ENCODE measurements around the gene PCDHA1. TPM values are rescaled to one million over a fixed set of nuclear protein-coding genes. Genes with fewer than 3 reads are reported as not detected.

Gene PCDHA1
- total RNA-seq, 2 experiments from 2014 or later, result not detected

Other genes with a start within 250 kb of the PCDHA1 start
- gene EIF4EBP3, start 238.5 kb upstream of the PCDHA1 start, total RNA-seq, result 1 to 10 TPM; 7.4 to 9.0 TPM
- 10 to 100 TPM; 37.9 to 47.3 TPM for gene SRA1, start 228.7 kb upstream of the PCDHA1 start, total RNA-seq
- gene APBB3, start 221.5 kb upstream of the PCDHA1 start, total RNA-seq, result 10 to 100 TPM; 20.0 to 24.8 TPM
- 100 to 1,000 TPM; 100 to 101 TPM for gene SLC35A4, start 221.3 kb upstream of the PCDHA1 start, total RNA-seq
- gene CD14, start 153.0 kb upstream of the PCDHA1 start, total RNA-seq, result under 1 TPM; 0.38 to 0.56 TPM
- gene TMCO6, start 146.7 kb upstream of the PCDHA1 start, total RNA-seq, result 10 to 100 TPM; 33.1 to 35.3 TPM
- 10 to 100 TPM; 75.0 to 77.0 TPM for gene NDUFA2, start 138.5 kb upstream of the PCDHA1 start, total RNA-seq
- gene IK, start 138.3 kb upstream of the PCDHA1 start, total RNA-seq, result 100 to 1,000 TPM; 102 to 113 TPM
- gene WDR55, start 121.2 kb upstream of the PCDHA1 start, total RNA-seq, result 10 to 100 TPM; 38.7 to 40.6 TPM
- 1 to 10 TPM; 2.8 to 2.9 TPM for gene DND1, start 112.6 kb upstream of the PCDHA1 start, total RNA-seq
- 10 to 100 TPM; 75.9 to 93.9 TPM for gene HARS1, start 94.8 kb upstream of the PCDHA1 start, total RNA-seq
- 10 to 100 TPM; 30.7 to 36.6 TPM for gene HARS2, start 94.7 kb upstream of the PCDHA1 start, total RNA-seq
- gene ZMAT2, start 85.7 kb upstream of the PCDHA1 start, total RNA-seq, result 10 to 100 TPM; 45.0 to 58.6 TPM
- not detected for gene PCDHA2, start 8.7 kb downstream of the PCDHA1 start, total RNA-seq
- gene PCDHA3, start 14.9 kb downstream of the PCDHA1 start, total RNA-seq, result not detected
- gene PCDHA4, start 20.9 kb downstream of the PCDHA1 start, total RNA-seq, result not detected
- not detected for gene PCDHA5, start 35.5 kb downstream of the PCDHA1 start, total RNA-seq
- gene PCDHA6, start 41.8 kb downstream of the PCDHA1 start, total RNA-seq, result not detected
- gene PCDHA7, start 48.1 kb downstream of the PCDHA1 start, total RNA-seq, result not detected
- gene PCDHA8, start 55.0 kb downstream of the PCDHA1 start, total RNA-seq, result not detected
- not detected for gene PCDHA9, start 62.2 kb downstream of the PCDHA1 start, total RNA-seq
- gene PCDHA10, start 69.8 kb downstream of the PCDHA1 start, total RNA-seq, result not detected
- not detected for gene PCDHA11, start 82.8 kb downstream of the PCDHA1 start, total RNA-seq
- not detected for gene PCDHA12, start 89.2 kb downstream of the PCDHA1 start, total RNA-seq
- not detected for gene PCDHA13, start 96.0 kb downstream of the PCDHA1 start, total RNA-seq
- gene PCDHAC1, start 140.2 kb downstream of the PCDHA1 start, total RNA-seq, result not detected
- gene PCDHAC2, start 180.3 kb downstream of the PCDHA1 start, total RNA-seq, result not detected